ENCODE results near the gene TMEM18.

DNA sequence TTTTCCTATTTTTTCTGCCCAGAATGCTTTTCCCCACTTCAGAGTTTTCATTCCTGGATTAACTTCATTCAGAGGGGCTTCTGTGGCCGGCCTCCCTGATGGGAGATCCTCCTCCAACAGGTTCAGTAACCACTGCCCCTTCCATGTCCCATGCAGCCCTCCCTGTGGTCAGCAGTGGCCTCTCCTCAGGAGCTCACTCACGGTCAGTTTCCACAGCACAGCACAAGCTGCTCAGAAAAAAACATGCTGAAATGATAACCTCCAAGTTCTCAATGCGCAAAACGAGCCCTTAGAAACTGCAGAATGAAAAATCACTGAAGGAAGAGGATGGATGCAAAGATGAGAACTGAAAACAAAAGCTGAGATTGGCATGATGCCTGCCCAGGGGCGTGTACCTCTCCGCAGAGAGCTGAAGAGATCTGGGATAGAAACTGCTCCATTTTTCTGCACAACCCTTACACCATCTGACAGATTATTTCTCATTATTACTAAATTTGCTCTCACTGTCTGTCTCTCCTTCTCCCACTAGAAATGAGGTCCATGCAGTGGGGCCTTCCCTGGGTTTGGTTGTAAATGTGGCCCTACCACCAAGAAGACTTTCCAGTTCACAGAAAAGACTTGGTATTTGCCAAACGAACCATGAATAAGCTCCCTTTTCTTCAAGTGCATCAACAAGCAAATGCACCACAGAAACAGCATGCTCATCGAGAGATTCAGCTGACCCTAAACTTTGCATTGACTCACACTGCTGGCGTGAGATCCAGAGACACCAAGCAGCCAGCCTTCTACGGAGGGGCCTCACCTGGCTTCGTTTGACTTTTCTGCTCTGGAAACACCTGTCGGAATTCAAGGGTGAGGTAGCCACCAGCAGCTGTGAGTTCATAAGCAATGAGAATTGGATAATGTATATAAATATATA lies 51.5 kb downstream of the TMEM18 start:
- TF ChIP-seq EP300 (conservative IDR thresholded peaks at IDR 0.05; ENCODE audit: poor library complexity, severe bottlenecking), result no peak
- TF ChIP-seq, protein P1, sequence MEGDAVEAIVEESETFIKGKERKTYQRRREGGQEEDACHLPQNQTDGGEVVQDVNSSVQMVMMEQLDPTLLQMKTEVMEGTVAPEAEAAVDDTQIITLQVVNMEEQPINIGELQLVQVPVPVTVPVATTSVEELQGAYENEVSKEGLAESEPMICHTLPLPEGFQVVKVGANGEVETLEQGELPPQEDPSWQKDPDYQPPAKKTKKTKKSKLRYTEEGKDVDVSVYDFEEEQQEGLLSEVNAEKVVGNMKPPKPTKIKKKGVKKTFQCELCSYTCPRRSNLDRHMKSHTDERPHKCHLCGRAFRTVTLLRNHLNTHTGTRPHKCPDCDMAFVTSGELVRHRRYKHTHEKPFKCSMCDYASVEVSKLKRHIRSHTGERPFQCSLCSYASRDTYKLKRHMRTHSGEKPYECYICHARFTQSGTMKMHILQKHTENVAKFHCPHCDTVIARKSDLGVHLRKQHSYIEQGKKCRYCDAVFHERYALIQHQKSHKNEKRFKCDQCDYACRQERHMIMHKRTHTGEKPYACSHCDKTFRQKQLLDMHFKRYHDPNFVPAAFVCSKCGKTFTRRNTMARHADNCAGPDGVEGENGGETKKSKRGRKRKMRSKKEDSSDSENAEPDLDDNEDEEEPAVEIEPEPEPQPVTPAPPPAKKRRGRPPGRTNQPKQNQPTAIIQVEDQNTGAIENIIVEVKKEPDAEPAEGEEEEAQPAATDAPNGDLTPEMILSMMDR (IDR thresholded peaks at IDR 0.05; ENCODE audit: poor library complexity, severe bottlenecking), result no peak

Measured in neural cell (in vitro differentiated cells).